ENCODE results near the gene P2RY11.

P2RY11 gene, protein sequence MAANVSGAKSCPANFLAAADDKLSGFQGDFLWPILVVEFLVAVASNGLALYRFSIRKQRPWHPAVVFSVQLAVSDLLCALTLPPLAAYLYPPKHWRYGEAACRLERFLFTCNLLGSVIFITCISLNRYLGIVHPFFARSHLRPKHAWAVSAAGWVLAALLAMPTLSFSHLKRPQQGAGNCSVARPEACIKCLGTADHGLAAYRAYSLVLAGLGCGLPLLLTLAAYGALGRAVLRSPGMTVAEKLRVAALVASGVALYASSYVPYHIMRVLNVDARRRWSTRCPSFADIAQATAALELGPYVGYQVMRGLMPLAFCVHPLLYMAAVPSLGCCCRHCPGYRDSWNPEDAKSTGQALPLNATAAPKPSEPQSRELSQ

DNA sequence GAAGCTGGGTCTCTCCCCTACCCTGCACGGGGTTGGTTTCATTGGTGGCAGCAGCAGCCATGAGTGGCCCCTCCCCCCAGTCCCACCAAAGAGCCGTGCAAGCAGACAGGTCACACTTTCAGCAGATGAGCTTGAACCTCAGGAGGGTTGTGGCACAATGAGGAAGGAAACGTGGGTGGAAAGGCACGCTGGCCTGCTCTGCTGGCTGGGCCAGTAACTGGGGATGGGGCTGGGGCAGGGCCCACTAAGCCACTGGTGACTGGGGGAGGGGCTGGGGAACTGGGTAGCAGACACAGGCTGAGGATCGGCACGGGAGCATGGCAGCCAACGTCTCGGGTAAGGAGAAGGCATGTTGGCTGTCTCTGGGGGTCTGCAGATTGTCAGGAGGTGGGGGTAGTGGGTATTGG is at the start of gene P2RY11:
TSS of gene P2RY11 (plus strand) at position 289 of the 407 bp plus-strand sequence. CDS start at position 318, 29 bp downstream.
- Histone ChIP-seq H3K4me1 (ENCODE audit: control insufficient read depth, insufficient read depth, low read length) (peaks cover 6% of the 10 kb centered on the region), H3K4me3 (ENCODE audit: low read length) (no peak within 1 kb of the TSS), H3K27ac (ENCODE audit: low read depth, low read length) (no peak within 1 kb of the TSS), H3K27me3 (ENCODE audit: control insufficient read depth, insufficient read depth, low read length) (no peaks in the 10 kb centered on the region), H3K36me3 (ENCODE audit: control insufficient read depth, insufficient read depth, low read length) (peaks cover 43% of the 10 kb centered on the region), H3K9ac (ENCODE audit: low read length) (no peak within 1 kb of the TSS)

DNA sequence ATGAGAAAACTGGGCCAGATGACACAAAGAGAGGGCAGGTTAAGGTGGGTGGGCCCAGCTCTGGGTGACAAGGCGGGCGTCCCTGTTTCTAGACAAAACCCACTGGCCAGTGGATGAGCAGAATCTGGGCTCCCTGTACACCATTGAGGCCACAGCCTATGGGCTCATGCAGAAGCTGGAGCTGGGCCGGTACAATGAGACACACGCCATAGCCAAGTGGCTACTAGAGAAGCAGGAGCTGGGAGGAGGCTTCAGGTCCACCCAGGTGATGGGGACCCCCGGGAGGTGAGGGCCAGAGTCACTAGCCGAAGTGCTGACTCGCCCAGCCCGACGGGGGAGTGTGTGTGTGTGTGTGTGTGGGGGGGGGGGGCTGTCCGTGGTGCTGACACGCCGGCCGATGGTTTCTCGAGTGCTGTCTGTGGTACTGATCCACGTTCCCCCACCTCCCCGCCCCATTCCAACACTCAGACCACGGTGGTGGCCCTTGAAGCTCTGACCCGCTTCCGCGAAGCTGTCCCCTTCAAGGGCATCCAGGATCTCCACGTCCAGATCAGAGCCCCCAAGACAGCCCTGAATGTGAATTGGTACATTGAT is 49.7 kb upstream of the P2RY11 start:
- Histone ChIP-seq H3K4me1 (ENCODE audit: control insufficient read depth, insufficient read depth, low read length) (no peaks in the 10 kb centered on the region), H3K4me3 (ENCODE audit: low read length) (no peak overlapping the region), H3K36me3 (ENCODE audit: control insufficient read depth, insufficient read depth, low read length) (no peaks in the 10 kb centered on the region), H3K9ac (ENCODE audit: low read length) (no peak overlapping the region), H3K27ac (ENCODE audit: low read depth, low read length) (no peak overlapping the region), H3K27me3 (ENCODE audit: control insufficient read depth, insufficient read depth, low read length) (no peaks in the 10 kb centered on the region)

DNA sequence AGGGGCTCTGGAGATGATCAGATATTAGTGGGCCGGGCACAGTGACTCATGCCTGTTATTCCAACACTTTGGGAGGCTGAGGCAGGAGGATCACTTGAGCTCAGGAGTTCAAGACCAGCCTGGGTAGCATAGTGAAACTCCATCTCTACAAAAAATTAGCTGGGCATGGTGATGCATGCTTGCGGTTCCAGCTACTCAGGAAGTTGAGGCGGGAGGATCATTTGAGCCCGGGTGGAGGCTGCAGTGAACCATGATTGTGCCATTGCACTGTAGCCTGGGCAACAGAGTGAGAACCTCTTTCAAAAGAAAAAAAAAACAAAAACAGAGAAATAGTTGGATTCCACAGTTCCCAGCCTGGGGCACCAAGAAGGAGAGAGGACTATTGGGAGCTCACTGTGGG is 43.3 kb upstream of the P2RY11 start:
- Histone ChIP-seq H3K9ac (ENCODE audit: low read length) (no peak overlapping the region), H3K4me3 (ENCODE audit: low read length) (no peak overlapping the region), H3K27ac (ENCODE audit: low read depth, low read length) (no peak overlapping the region), H3K36me3 (ENCODE audit: control insufficient read depth, insufficient read depth, low read length) (no peaks in the 10 kb centered on the region), H3K27me3 (ENCODE audit: control insufficient read depth, insufficient read depth, low read length) (no peaks in the 10 kb centered on the region), H3K4me1 (ENCODE audit: control insufficient read depth, insufficient read depth, low read length) (no peaks in the 10 kb centered on the region)

DNA sequence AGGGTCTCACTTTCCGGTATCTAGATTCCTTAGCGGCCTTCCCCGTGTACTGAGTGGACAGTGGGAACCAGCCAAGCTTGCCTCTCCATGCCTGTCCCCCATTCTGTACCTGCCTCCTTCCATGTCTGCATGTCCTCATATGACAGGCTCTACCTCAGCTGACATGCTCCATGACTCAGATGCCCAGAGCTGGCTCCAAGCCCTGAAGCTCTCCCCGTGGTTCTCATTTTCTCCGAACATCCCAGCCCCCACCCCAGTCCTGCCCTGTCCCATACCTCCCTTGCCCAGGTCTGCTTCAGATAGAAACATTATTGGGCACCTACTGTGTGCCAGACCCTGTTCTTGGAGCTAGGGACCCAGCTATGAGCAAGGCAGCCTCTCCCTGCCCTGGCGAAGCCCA is 42.4 kb upstream of the P2RY11 start:
- no peak overlapping the region for H3K9ac ChIP-seq (ENCODE audit: low read length)
- no peak overlapping the region for H3K27ac ChIP-seq (ENCODE audit: low read depth, low read length)
- H3K4me1 ChIP-seq (ENCODE audit: control insufficient read depth, insufficient read depth, low read length), result no peaks in the 10 kb centered on the region
- H3K4me3 ChIP-seq (ENCODE audit: low read length), result no peak overlapping the region
- no peaks in the 10 kb centered on the region for H3K27me3 ChIP-seq (ENCODE audit: control insufficient read depth, insufficient read depth, low read length)
- H3K36me3 ChIP-seq (ENCODE audit: control insufficient read depth, insufficient read depth, low read length), result no peaks in the 10 kb centered on the region

DNA sequence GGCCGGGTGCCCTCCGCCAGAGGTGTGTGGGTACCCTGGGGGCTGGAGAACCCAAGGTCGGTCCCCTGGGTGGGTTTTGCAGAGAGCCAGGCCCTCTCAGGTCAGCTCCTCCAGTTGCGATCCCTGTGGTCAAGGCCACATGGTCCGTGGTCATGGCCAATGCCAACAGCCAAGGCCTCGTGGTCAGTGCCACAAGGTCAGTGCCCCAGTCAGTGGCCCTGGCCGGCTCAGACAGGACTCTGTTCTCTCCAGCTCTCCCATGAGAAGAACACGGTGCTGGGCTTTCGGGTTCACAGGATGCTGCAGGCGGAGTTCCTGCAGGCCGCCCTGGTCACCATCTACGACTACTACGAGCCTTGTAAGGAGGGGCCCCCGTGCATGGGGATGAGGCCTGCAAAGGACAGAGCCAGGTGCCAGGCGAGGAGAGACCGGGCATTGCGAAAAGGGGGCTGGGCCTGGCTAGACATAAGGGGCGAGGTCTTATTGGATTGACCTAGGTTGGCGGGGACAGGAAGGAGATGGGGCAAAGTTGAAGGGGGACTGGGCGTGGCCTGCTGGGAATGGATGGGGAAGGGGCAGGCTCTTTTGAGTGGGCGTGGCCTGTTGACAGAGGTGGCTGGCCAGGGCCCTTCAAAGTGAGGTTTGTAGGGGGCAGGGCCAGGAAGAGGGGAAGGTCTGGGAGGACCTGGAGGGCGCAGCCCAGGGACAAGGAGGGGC is 40.6 kb upstream of the P2RY11 start:
- Histone ChIP-seq H3K4me1 (ENCODE audit: control insufficient read depth, insufficient read depth, low read length) (no peaks in the 10 kb centered on the region), H3K9ac (ENCODE audit: low read length) (no peak overlapping the region), H3K27ac (ENCODE audit: low read depth, low read length) (no peak overlapping the region), H3K4me3 (ENCODE audit: low read length) (no peak overlapping the region), H3K36me3 (ENCODE audit: control insufficient read depth, insufficient read depth, low read length) (no peaks in the 10 kb centered on the region), H3K27me3 (ENCODE audit: control insufficient read depth, insufficient read depth, low read length) (no peaks in the 10 kb centered on the region)

DNA sequence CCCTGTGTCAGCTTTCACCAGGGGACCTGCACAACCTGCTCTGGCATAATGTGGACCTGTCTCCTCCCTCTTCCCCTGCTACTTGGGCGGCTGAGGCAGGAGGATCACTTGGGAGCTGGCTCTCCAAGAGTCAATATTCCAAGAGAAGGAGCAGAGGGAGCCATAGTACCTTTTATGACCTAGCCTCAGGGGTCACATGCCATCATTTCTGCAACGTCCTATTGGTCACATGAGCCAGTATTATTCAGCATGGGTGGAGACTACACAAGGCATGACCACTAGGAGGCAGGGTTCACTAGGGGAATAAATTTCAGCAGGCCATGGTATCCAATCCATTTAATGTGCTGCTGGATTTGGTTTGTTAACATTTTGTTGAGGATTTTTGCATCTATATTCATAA is 37.3 kb upstream of the P2RY11 start:
- H3K36me3 ChIP-seq (ENCODE audit: control insufficient read depth, insufficient read depth, low read length), result no peaks in the 10 kb centered on the region
- H3K4me3 ChIP-seq (ENCODE audit: low read length), result no peak overlapping the region
- no peaks in the 10 kb centered on the region for H3K27me3 ChIP-seq (ENCODE audit: control insufficient read depth, insufficient read depth, low read length)

DNA sequence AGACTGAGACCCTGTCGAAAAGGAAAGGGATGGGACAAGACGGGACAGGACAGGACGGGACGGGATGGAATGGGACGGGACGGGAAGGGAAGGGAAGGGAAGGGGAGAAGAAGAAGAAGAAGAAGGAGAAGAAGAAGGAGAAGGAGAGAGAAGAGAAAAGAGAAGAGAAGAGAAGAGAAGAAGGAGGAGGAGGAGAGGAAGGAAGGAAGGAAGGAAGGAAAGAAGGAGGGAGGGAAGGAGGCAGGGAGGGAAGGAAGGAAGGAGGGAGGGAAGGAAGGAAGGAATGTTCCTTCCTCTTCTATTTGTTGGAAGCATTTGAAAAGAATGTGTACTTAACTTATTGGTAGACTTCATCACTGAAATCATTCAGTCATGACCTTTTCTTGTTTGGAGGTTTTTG is 35.0 kb upstream of the P2RY11 start:
- no peaks in the 10 kb centered on the region for H3K4me1 ChIP-seq (ENCODE audit: control insufficient read depth, insufficient read depth, low read length)
- H3K36me3 ChIP-seq (ENCODE audit: control insufficient read depth, insufficient read depth, low read length), result no peaks in the 10 kb centered on the region
- no peak overlapping the region for H3K4me3 ChIP-seq (ENCODE audit: low read length)
- no peak overlapping the region for H3K9ac ChIP-seq (ENCODE audit: low read length)
- no peaks in the 10 kb centered on the region for H3K27me3 ChIP-seq (ENCODE audit: control insufficient read depth, insufficient read depth, low read length)
- H3K27ac ChIP-seq (ENCODE audit: low read depth, low read length), result no peak overlapping the region

More for the DNA sequence above, 37.3 kb upstream of the P2RY11 start:
- no peak overlapping the region for H3K9ac ChIP-seq (ENCODE audit: low read length)
- H3K4me1 ChIP-seq (ENCODE audit: control insufficient read depth, insufficient read depth, low read length), result no peaks in the 10 kb centered on the region
- no peak overlapping the region for H3K27ac ChIP-seq (ENCODE audit: low read depth, low read length)

DNA sequence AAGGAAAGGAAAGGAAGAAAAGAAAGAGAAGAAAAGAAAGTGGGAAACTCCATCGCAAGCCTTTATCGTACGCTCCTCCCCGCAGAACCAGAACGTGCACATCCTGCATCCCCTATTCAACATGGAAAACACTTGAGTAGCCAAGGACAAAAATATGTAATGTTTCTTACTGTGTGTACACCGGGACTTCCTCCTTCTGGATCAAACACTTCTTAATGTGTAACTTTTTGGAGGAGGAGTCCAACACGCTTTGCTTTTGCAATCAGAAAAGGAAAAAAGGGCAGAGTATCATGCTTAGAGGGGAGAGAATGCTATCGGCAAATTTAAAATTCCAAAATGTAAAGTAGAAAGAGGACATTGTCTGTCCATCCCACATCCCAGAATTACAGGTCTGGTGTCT is 33.2 kb upstream of the P2RY11 start:
- Histone ChIP-seq H3K27ac (ENCODE audit: low read depth, low read length) (no peak overlapping the region), H3K9ac (ENCODE audit: low read length) (no peak overlapping the region), H3K4me3 (ENCODE audit: low read length) (no peak overlapping the region), H3K27me3 (ENCODE audit: control insufficient read depth, insufficient read depth, low read length) (no peaks in the 10 kb centered on the region), H3K4me1 (ENCODE audit: control insufficient read depth, insufficient read depth, low read length) (no peaks in the 10 kb centered on the region), H3K36me3 (ENCODE audit: control insufficient read depth, insufficient read depth, low read length) (no peaks in the 10 kb centered on the region)

DNA sequence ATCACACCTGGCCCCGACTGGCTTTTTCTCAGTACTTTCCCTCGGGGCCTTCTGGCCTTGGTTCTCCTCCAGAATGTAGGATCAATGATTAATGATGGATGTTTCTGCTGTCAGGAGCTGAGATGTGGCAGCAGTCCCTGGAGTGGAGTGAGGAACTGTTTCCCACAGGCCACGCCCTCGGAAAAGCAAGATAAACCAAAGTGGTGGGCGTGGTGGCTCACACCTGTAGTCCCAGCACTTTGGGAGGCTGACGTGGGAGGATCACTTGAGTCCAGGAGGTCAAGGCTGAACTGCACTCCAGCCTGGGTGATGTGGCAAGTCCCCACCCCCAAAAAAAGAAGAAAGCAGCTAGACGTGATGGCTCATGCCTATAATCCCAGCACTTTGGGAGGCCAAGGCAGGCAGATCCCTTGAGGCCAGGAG is 32.5 kb upstream of the P2RY11 start:
- Histone ChIP-seq H3K36me3 (ENCODE audit: control insufficient read depth, insufficient read depth, low read length) (no peaks in the 10 kb centered on the region), H3K9ac (ENCODE audit: low read length) (no peak overlapping the region), H3K27ac (ENCODE audit: low read depth, low read length) (no peak overlapping the region), H3K4me3 (ENCODE audit: low read length) (no peak overlapping the region), H3K27me3 (ENCODE audit: control insufficient read depth, insufficient read depth, low read length) (no peaks in the 10 kb centered on the region), H3K4me1 (ENCODE audit: control insufficient read depth, insufficient read depth, low read length) (no peaks in the 10 kb centered on the region)

DNA sequence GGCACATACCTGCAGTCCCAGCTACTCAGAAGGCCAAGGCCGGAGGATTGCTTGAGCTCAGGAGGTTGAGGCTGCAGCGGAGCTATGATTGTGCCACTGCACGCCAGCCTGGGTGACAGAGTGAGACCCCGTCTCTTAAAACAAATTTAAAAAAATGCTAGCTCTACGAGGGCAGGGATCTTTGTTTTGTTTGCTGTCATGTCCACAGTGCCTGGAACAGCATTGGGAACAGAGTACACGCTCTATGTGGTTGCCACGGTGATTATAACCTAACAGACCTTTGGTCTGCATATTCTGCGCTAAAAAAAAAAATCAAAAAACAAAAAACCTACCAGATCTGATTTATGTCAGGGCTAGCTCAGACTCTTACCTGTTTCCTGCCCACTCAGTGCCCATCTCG is 27.6 kb upstream of the P2RY11 start:
- Histone ChIP-seq H3K4me1 (ENCODE audit: control insufficient read depth, insufficient read depth, low read length) (no peaks in the 10 kb centered on the region), H3K27me3 (ENCODE audit: control insufficient read depth, insufficient read depth, low read length) (no peaks in the 10 kb centered on the region), H3K9ac (ENCODE audit: low read length) (no peak overlapping the region), H3K27ac (ENCODE audit: low read depth, low read length) (no peak overlapping the region), H3K36me3 (ENCODE audit: control insufficient read depth, insufficient read depth, low read length) (no peaks in the 10 kb centered on the region), H3K4me3 (ENCODE audit: low read length) (no peak overlapping the region)

DNA sequence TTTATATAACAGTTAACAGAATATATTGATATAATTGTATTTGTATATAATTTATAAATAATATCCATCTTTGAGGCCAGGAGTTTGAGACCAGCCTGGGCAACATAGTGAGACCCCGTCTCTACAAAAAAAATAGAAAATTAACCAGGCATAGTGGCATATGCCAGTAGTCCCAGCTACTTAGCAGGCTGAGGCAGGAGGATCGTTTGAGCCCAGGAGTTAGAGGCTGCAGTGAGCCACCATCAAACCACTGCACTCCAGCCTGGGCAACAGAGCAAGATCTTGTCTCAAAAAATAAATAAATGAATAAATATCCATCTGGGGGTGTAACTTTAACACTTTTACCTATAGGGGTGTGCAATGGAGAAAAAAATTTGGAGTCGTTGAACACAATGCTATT is 26.7 kb upstream of the P2RY11 start:
- peaks cover 5% of the 10 kb centered on the region for H3K36me3 ChIP-seq (ENCODE audit: control insufficient read depth, insufficient read depth, low read length)
- H3K9ac ChIP-seq (ENCODE audit: low read length), result no peak overlapping the region
- H3K27ac ChIP-seq (ENCODE audit: low read depth, low read length), result no peak overlapping the region
- no peaks in the 10 kb centered on the region for H3K27me3 ChIP-seq (ENCODE audit: control insufficient read depth, insufficient read depth, low read length)
- no peak overlapping the region for H3K4me3 ChIP-seq (ENCODE audit: low read length)
- H3K4me1 ChIP-seq (ENCODE audit: control insufficient read depth, insufficient read depth, low read length), result no peaks in the 10 kb centered on the region

DNA sequence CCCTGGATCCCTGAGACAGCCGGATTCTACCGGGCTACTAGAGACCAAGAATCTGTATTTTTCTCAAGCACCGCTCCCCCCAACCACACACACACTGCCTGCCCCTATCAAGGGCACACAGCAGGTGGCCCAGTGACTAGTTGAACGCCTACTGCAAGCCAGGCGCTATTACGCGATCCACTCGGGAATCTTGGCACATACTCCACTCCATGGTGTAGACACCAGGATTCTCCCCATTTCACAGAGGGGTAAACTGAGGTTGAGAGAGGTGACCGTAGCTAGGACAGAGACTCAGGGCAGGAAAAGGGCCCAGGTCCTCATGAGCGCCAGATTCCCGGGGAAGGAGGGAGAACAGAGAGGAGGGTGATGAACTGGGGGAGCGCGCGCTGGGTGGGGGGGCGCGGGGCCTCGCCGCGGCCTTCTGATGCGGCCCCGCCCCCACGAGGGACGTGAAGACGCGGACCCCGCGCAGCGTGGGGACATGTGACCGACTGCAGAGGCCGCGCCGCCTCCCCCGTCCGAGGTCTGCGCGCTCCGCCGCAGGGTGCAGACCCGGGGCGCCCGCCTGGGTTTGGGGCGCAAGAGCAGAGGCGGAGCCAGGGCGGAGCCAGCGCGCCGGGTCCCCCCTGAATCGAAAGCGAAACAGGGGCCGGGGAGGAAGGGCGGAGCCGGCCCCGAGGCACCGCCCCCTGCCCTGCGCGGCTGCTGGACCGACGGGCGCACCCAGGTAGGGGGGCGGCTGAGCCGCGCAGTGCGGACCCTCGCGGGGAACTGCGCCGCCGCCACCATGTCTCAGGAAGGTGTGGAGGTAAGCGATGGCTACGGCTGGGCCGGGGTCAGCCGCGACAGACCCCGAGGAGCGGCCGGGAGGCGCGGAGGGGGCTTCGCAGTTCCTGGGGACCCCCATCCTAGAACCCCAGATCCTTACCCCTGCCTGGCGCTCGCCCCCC is 25.6 kb upstream of the P2RY11 start, which contains the start of gene SHFL:
TSS of gene SHFL (plus strand) at position 677 of the 950 bp plus-strand sequence. CDS start at position 788, 111 bp downstream.
- Histone ChIP-seq H3K27me3 (ENCODE audit: control insufficient read depth, insufficient read depth, low read length) (no peaks in the 10 kb centered on the region), H3K9ac (ENCODE audit: low read length) (peak within 1 kb of the TSS; percentile 80), H3K27ac (ENCODE audit: low read depth, low read length) (peak within 1 kb of the TSS; percentile 82), H3K4me3 (ENCODE audit: low read length) (peak within 1 kb of the TSS; percentile 97), H3K4me1 (ENCODE audit: control insufficient read depth, insufficient read depth, low read length) (no peaks in the 10 kb centered on the region), H3K36me3 (ENCODE audit: control insufficient read depth, insufficient read depth, low read length) (peaks cover 6% of the 10 kb centered on the region)
